HuH-7.5 (cell line): ENCODE measurements around the gene TRERF1.
"Not testable (repeated sequence)": the region's sequence is repeated elsewhere in the genome, so short reads cannot be mapped to it uniquely, and the experiment has no call there.

Experiments used
- DNase-seq: peaks from one replicate; pipeline ENCODE4 v3.0.0; 2011; ENCODE audit warnings: low spot score

TRERF1 gene

DNA sequence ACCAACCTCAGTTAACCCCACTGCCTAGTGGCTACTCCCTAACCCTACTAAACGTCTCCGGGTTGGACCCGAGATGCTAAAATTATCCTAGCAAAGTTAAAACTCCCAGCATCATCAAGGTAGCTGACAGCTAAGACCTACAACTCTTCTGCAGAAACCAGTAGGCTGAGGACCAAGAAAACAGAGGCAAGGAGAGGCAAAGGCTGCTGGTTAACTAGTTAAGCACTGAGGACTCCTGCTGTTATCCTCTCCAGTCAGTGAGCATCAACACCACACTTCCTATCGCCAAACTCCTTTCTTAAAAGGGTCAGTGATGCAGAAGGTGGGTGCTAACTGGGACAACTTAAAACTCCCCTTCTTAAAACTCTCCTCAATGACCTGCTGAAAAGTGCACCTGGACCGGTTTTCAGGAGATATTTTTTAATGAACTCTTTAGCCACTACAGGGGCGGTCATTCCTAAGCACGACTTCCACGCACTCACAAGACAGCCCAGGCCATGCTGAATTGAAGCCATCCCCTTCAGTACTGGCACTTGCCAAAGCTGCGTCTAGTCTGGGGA, 1.7 kb downstream of the TRERF1 start:
- no peak for DNase-seq

DNA sequence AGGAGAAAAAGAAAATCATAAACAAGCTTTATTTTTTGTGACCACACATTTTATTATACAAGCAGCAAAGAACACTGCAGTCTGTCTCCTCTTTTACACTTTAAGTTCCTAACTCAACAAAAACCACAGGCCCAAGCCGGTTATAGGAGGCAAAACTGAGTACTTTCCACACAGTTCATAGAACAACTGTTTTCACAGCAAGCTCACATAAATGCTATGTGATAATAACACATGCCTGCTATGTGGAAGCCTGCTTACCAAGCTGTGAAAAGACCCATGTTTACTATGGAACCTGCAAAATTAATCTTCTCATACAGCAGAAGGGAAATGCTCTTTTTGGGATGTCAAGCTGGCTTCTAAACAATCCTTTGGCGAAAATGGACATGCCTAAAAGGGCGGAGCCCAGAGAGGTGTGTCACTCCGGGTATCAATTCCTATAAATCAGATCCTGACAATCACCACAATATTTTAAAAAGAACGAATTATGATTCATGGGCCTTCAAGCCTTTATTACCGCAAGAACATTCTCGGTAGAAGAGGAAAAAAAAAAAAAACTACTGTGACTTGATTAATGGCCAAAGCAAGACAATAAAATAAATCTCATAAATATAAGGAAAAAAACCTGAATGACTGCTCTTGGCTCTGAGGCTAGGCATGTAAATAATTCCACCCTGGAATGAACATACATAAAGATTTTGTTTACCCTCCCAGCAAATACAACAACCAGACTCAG, 2.6 kb downstream of the TRERF1 start:
- no peak for DNase-seq

DNA sequence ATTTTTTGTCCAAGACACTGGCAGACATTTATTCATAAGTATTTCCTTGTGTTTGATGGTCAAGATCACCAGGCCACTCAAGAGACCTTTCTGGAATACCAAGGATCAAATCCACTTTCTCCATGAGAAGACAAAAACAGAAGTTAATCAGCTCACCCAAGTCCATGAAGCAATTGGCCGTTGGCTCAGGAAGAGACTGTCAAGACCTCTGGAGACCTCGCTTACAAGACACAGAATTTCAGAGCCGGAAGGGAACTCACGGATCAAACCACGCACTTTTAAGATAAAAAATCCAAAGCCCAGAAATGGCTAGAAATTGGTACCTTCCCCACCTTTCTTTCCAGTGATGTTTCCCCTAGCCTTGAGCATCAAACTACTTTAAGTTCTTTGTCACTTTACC, 3.3 kb downstream of the TRERF1 start:
- DNase-seq = no peak

DNA sequence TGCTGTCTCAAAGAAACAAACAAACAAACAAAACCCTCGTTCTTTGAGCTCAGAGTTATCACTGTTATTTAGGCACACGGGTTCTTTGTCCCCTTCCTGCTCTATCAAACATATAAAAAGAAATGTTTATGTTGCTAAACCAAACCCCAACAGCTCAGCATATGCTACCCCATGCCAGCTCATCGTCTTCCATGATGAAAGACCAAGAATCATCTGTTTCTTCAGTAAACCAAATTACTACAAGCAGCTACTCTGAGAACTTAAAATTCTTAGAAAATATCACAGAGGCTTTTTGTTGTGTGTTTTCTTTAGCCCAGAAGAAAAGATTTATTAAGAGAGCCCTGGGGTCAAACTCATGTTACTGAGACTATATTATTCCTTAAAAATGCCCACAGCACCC, 4.7 kb downstream of the TRERF1 start:
- no peak for DNase-seq

DNA sequence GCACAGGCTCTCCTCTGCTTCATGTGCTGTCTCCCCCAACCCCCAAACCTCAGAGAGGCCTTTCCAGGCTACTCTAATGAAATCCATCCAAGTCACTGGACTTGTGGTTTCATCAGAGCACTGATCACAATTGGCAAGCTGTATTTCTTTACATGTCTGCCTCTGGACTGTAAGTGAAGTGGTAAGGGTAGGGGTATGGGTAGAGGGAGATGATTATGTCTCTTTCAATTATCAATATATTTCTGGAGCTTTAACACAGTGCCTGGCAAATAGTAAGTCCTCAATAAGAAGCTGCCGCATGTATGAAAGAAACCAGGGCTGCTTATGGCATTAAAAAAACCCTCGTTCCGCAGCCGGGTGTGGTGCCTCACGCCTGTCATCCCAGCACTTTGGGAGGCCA, 5.4 kb downstream of the TRERF1 start:
- DNase-seq = no peak

DNA sequence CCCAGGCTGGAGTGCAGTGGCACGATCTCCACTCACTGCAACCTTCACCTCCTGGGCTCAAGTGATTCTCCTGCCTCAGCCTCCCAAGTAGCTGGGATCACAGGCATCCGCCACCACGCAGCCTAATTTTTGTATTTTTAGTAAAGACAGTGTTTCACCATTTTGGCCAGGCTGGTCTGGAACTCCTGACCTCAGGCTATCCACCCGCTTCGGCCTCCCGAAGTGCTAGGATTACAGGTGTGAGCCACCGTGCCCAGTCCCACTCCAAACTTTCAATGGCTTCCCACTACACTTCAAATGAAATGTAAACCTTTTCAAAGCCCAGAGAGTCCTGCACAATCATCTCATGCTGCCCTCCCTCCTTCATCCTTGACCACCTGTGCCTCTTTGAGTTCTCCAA, 5.8 kb downstream of the TRERF1 start:
- DNase-seq = not testable (repeated sequence)

DNA sequence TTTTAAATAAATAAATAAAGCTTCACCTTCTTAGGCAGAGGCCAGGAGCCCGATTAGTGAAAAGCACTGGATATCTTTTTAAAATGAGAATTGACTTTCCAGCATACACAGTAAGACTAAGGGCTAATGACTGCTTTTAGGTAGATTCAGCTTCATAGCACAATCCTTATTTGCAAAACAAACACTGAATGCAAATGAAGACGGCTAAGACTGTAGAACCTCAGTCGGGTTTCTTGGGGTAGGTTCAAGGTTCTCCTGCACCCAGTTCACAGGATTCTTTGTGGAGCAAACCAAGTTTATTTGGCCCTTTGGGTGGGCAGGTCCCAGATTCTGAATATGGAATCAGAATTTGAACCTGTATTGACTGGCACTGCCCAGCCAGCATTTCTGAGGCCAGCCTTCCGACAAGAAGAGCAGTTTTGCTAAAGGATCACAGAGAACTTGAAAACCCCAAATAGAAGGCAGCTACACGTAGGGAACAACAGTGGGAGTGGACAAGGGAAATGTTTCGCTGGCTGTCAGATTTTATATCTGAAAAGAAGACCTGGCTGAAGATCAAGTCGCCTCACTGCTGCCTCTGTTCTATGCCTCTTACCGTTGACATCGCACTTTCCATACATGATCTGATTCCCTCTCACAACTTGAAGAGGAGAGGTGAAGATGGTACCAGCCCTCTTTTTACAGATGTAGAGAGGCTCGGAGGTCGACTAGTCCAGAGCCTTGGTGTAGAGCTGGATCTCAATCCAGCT, 8.2 kb downstream of the TRERF1 start:
- no peak for DNase-seq

DNA sequence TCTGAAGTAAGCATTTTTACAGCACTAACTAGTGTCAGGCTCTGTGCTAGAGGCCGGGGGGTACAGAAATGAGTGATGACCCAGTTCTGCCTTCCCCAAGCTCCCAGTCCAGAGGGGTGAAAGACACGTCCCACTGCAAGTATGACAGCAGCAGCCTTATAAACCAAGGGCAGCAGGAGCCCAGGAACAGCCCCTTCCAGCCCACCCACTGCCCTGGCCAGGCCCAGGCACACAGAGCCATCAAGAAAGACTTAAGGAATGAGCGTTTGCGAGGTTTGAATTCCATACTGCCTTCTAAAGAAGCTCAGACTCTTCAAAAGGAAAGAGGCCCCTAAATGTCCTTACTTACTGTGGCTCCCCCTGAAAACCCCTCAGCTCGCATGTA, 10.0 kb downstream of the TRERF1 start:
- no peak for DNase-seq

DNA sequence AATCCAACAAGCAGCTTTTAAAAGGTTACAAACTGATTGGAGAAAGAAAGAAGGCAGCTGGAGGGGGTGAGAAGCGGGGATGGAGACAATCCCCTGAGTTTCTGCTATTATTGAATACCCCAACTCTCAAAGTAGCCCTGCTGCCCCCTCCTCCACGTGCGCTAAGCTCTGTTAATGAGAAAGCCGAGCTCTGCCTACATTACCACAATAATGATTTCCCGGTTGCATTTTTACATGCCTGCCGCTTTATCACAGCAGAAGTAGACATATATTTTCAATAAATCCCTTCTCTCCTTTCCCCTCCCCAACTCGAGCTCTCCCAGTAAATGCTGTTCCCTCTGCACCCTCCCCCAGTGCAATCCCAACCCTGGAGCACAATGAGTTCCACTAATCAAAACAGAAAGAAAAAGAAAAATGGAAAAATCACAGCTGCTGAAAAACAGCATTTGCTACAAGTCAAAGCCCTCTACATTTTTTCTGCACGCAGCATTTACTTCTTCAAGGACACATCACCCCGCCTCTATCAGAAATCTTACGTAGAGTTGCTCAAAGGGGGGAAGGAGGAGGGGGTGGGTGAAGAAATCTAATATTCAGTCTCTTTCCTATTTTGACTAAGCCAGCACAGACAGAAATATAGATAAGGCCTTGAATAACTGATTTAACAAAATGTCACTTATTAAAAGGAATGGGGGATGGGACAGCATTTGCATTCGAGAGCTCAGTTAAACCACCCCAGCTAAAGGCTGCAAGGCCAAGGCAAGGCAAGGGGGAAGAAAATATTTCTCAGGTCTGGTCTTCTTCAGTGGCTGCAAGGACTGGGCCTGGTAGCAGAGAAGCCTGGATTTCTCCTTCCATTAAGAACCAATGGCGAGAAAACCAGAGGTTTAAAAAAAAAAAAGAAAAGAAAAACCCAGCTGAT, 10.7 kb downstream of the TRERF1 start:
- no peak for DNase-seq

DNA sequence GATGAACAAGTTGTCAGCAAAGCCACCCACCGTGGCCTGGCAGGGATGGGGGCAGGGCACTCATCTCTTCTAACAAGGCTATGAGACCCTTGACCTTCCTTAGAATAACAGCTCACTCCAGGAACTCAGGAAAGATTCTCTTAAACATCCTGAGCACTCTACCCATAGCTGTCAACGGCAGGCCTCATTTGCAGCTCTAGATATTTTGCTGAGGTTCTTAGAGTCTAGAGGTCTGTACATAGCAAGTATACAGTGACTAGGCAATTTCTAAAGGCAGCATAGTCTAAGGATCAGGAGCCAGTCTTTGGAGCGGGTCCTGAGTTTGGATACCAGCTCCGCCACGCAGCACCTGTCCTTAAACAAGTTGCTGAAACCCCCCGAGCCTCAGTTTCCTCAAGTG, 11.7 kb downstream of the TRERF1 start:
- no peak for DNase-seq

DNA sequence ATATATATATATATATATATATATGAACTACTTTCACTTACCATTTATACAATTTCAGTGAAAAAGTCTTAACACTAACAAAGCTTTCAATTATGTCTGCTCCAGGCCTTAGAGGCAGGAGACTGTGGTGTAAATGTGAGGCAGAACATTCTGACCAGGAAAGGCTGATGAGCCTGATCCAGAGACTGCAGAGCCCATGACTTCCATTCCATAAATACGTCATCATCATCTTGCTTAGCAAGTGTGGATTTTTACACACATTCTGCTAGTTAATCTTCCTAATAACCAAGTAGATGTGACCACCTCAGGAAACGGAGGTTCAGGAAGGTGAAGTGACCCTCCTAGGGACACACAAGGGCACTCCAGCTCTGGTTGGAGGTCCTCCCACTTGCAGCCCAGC, 14.9 kb downstream of the TRERF1 start:
- no peak for DNase-seq

DNA sequence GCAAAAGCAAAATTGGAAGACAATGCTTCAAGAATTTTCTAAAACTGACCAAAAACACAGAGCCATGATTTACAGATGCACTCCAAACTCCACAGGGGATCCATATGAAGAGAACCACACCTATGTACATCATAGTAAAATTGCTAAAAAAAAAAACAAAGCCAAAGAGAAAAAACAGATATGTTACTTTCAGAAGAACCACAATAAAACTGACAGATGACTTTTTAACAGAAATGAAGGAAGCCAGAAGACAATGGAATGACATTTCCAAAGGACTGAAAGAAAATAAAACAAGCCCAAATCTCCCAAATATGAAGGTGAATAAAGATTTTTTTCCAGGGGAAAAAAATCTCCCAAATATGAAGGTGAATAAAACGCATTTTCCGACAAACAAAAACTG, 17.5 kb downstream of the TRERF1 start:
- no peak for DNase-seq

DNA sequence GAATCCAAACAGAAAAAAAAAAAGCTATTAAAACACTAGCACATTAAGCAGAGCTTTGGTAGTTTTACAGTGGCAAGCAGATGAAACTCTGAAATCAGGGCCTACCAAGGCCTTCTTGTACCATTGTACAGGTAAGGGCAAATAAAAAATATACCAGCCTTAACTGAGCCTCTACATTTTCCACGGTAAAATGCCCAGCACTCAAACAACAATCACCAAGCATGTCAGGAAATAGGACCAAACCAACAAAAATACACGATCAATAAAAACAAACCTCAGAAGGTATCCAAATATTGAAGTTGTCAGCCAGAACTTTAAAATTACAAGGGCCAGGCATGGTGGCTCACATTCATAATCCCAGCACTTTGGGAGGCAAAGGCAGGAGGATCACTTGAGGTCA, 18.3 kb downstream of the TRERF1 start:
- no peak for DNase-seq

DNA sequence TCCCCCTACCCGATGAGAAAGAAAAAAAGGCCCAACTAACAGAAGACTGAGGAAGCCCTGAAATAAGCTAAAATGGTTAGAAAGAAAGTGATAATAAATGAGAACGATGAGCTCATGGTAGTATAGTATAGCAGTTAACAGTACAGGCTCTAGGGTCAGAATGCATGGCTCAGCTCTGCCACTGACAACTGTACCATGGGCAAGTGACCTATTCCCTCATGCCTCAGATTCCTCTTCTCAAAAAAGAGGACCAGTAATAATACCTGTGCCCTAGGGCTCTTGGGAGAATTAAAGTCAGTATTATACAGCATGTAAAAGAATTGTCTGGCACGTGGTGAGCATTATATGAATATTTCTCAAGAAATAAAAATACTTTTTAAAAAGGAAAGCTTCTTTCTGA, 19.8 kb downstream of the TRERF1 start:
- no peak for DNase-seq

DNA sequence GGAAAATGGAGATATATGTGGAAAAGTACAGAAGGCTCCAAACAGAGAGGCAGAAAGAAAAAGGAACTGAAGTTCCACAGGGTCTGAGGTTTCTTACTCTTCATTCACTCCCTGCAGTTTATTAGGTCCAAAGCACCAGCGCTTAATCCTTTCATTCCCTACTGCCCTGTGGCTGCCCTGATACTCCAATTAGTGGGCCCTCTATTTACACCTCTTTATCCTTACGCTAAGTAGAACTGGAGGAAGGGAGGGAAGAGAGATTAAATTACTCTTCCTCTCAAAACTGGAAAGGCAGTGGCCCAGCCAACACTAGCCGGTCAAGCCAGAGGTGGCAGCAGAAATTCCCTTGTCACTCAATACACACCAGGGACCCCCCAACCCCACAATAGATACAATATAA, 20.4 kb downstream of the TRERF1 start:
- no peak for DNase-seq

DNA sequence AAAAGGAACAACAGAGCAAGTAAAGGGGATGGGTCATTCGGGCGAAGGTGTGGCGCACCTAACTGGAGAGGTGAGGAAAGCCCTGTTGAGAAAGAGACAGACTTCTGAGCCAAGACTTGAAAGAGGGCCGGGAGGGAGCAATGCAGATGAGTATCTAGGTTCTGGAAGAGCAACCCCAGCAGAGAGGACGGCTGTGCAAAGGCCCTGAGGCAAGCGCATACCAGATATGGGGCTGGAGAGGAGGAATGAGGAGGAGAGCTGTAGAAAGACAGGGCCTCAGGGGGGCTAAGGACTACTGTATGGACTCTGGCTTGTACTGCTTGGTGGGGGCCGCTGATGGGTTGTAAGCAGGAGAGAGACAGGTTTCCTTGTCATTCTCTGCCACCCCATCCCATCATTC, 21.9 kb downstream of the TRERF1 start:
- no peak for DNase-seq

DNA sequence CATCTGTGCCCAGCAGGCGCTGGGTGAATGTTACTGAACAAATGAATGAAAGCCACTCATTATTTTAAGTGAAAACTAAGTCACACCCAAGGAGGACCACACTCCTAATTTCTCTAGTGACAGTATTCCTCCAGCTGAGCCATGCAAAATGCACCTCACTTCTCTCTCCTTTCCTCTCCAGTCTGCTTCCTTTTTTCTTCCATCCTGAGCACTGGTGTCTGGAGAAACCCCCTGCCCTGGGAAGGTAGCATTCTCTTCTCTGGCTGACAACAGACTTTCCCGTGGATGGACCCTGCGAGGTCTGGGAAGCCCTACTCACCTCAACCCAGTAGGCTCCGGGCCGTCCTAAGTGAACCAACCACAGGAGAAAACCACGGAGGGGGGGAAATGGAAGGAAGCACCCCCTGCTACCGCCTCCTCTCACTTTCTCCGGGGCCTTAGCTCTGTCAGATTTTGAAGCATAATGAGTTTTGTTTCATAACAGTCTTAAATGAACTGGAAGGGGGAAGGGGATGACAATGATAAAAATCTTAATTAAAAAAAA, 22.6 kb downstream of the TRERF1 start:
- no peak for DNase-seq

DNA sequence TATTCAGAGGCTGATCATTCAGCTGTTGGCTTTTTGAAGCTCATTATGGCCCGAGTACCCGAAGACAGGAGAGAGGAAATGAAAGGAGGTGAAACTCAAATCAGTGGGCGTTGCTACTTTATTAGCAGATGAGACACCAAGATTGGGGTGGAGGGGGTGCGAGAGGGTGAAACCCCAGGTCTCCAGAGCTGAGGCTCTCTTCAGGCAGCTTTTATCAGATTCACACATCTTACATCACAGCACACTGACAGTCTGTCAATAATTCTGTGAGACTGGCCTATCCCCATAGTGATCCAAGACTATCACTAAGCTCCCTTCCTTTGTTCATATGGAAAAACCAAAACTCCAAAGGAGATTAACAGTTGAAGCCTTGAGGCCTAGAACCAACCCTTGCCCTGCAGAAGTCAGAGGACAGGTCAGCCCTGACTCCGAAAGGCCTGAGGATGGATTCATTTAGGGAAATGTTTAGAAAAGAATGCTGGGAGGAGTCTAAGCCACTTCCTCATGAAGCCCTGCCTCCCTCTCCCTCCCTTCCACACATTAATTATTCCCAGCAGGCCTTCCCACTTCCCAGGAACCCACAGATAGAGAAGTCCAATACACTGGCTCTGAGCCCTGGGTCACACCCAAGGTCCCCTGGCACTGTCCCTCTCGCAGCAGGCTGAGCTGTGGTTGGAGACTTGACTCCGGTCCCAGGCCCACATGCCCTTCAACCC, 23.2 kb downstream of the TRERF1 start:
- no peak for DNase-seq

DNA sequence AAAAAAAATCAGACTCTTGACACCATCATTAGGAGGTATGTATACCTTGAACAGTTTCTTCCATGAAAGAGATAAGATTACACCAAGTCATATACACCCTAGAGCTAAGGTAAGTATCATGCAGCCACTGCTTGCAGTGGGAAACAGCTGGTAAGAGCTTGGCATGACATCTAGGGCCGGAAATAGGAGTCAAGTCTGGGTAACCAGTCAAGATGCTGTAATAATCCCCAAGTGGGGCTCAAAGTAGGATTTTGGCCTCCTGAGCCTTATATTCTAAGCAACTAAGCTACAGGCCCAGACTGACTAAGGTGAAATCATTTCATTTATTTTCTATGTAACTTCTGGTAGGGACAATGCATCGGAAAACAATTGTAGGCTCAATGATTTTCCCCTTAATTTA, 23.9 kb downstream of the TRERF1 start:
- no peak for DNase-seq

DNA sequence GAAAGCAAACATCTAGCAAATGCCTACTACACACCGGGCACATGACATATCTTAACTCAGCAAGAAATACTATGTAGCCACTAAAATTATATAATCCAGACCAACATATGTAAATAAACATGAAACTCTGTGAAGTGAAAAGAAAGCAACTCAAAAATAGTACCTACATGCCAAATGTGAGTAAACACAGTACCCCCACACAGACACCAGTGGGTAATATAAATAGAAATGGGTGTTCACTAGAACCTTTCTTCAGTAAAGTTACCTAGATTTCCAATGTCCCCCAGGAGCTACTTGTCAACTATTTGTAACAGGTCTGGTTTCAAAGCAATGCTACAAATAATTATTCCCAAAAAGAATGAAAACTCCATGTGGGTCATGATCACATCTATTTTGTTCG, 25.5 kb downstream of the TRERF1 start:
- DNase-seq = no peak

DNA sequence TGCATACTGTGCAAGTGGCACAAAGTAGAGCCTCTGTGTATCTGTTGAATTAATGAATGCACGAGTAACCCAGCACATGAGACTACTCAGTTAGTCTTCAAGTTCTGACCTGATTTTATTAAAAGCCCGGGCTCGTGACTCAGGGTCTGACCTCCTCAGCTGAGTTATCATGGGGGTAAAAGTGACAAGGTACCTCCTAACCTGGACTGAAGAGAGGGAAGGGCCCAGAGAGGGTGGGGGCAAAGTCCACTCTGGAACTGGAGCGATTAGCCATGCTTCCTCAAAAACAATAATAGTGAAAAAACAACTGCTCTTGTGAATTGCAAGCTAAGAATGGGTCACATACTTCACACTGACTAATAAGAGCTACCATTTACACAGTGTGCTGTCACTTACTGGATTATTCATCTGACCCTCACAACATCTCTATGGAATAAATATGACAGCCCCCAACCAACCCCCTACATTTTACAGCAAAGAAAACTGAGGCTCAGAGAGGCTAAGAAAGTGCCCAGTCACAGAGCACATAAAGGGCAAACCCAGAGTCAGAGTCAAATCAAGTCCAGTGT, 26.7 kb downstream of the TRERF1 start:
- no peak for DNase-seq
